Stimulated activated CD4-positive, alpha-beta T cell treated with anti-CD3 and anti-CD28 coated beads, Interleukin-12 subunit alpha, Interleukin-12 subunit beta, amount 100 ng/mL, for 48 hours (primary cell): ENCODE data around the gene BYSL.
"Not testable (repeated sequence)": the region's sequence is repeated elsewhere in the genome, so short reads cannot be mapped to it uniquely, and the experiment has no call there.

Experiments
- DNase-seq, 3 donors: peaks; one replicate each; pipeline ENCODE4 v3.0.0-alpha.2; 2020; ENCODE audit warnings: low read depth in 2 of 3, low spot score in 1 of 3

Gene BYSL

DNA sequence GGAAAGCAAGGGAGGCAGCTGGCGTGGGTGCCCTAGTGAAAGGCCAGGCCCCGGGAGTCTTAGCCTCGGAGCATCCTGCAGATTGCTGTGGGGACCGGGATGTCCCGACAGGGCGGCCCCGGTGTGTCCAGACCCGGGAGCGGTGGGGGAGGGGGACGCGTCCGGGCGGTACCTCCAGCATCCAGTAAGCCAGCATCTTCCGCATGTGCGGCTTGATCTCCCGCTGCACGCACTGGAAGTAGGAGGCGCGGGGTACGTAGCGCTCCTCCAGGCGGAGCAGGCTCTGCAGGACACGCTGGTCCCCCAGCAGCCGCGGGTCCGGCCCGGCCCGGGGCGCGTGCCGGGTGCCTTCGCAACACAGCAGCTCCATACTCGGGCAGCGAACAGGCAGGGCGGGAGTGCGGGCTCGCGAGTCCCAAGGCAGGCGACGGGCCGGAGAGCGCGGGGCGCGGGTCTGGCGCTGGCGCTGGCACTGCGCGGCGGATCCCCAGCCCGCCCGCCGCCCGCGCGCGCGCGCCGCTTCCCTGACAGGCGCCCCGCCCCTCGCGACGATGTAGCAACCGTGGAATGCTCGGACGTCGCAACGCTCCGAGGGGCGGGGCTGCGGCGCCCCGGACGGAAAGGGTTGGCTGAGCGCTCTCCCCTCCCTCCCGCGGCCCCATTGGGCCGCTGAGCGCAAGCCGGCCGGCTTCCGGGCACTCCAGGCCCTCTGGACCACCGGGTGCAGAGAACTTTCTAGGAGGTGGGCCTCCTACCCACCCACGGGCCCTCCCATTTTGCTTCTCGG lies 20.2 kb downstream of the BYSL start, which contains the start of gene CCND3:
Gene CCND3 (minus strand): TSS at position 529 of the 787 bp plus-strand sequence. CDS start 159 bp downstream, at position 370.
- peak; percentile 78 to 93 (median 84) for DNase-seq

DNA sequence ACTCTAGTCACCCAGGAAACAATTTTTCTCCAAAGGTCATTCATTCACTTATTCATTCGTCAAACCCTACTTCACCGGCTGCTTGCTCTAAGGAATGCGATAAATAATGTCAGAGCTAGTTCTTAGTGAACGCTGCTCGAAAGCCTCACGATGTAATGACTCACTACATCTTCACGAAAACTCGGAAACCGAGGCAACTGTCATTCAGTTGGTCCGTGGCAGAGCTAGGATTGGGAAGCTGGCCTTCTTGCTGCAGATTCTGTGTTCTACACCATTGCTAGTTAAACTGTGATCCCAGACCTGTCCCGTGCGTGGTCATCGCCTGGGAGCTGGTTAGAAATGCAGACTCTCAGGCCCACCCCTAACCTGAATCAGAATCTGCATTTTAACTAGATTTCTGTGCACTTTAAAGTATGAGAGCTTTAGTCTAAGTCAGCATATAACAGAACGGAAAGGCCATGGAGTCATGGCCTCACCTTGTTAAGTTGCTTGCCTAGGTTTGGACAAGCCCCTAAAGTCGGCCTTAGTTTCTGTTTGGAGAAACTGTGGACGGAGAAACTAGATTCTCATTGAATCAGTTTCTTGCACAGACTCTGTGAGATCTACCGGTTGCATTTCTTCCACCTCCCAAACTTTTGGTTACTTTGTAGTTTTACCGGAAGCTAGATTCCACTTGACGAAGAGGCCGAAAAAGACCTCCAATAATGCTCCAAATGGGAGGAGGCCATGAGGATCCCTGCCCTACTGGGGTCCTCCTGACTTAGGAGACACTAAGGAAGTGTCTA lies 21.0 kb downstream of the BYSL start:
- no peak for DNase-seq

DNA sequence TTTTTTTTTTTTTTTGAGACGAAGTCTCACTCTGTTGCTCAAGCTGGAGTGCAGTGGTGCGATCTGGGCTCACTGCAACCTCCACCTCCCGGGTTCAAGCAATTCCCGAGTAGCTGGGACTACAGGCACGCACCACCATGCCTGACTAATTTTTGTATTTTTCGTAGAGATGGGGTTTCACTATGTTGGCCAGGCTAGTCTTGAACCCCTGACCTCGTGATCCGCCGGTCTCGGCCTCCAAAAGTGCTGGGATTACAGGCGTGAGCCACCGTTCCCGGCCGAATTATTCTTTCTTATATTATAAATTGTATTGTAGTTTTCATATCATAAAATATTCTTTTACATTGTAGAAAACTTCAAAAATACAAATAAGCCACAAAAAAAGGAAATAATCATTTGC lies 21.6 kb downstream of the BYSL start:
- not testable (repeated sequence) for DNase-seq

DNA sequence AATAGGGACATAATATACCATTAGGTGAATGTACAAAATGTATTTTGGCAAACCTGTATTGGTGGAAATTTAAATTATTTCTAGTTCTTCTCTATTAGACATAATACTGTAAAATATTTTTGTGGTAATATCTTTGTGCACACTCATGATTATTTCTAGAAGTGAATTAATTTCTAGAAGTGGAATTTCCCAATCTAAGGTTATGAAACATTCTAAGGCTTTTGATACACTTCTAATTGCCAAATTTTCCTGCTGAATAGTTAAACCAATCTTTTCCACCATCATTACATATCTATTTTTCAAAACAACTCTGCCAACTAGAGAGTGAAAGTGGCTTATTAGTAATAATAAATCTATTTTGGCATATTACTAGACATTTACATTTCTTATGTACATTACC lies 22.2 kb downstream of the BYSL start:
- no peak for DNase-seq

DNA sequence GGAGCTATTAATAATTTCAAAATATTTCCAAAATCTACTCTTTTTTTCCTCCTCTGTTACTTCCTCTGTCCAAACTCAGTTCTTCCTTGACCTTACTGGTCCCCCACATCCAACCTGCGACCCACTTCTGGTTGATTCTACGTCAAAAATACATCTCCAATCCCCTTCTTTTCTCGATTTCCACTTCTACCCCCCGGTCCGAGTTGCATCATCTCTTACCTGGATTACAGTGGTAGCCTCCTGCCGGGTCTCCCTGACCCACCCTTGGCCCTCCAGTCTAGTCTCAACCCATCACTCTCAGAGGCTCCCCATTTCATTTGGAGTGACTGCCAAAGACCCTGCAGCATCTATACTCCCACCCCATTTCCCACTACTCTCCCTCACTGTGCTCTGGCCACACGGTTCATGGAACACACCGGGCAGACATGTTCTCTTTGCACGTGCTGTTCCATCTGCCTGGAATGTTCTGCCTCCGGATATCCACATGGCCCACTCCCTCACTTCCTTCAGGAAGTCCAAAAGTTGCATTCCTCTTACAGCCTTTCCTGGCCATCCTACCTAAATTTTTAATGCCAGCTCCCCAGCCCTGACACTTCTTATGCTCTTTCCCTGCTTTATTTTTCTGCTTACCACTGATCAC lies 26.4 kb downstream of the BYSL start:
- DNase-seq: no peak

DNA sequence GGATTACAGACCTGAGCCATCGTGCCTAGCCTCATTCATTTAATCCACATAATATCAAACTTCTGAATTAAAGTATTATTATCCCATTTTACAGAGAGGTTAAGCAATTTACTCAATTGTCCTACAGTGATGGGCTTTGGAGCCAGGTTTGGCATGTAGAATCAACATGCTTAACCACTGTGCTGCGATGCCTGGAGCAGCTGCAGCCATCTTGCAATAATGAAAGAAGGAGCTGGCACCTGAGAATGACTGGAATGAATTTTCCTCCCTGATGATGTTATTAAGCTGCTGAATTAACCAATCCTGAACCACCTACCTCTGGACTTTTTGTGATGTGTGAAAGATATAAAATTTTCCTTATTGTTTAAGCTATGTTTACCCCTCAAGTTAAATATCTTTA lies 33.4 kb downstream of the BYSL start:
- no peak for DNase-seq

DNA sequence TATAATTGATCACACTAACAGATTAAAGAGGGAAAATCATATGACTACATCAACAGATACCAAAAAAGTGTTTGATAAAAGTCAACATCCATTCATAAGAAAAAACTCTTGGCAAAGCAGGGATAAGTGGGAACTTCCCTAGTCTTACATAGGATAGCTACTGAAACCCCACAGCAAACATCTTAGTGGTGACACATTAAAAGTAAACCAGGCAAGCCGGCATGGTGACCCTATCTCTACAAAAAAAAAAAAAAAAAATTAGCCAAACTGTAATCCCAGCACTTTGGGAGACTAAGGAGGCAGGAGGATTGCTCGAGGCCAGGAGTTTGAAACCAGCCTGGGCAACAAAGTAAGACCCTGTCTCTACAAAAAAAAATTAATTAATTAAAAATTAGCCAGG lies 34.1 kb downstream of the BYSL start:
- DNase-seq: no peak

DNA sequence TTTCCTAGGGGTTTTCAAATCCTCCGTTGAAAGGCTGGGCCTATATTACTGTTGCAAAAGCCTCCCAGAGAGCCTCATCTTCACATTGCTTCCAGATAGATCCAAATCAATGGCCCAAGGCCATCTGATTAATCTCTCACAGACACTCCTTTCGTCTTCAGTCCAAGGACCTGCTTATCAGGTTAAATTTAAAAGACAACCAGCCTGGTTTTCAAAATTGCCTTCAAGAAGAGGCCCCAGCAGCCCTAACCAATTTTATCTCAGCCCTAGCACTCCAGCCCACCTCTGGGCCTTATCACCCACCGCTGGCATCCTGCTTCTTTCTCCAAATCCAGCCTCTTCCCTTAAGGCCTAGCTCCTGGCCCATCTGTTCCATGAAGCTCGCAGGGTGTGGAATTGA lies 35.8 kb downstream of the BYSL start:
- DNase-seq: no peak

DNA sequence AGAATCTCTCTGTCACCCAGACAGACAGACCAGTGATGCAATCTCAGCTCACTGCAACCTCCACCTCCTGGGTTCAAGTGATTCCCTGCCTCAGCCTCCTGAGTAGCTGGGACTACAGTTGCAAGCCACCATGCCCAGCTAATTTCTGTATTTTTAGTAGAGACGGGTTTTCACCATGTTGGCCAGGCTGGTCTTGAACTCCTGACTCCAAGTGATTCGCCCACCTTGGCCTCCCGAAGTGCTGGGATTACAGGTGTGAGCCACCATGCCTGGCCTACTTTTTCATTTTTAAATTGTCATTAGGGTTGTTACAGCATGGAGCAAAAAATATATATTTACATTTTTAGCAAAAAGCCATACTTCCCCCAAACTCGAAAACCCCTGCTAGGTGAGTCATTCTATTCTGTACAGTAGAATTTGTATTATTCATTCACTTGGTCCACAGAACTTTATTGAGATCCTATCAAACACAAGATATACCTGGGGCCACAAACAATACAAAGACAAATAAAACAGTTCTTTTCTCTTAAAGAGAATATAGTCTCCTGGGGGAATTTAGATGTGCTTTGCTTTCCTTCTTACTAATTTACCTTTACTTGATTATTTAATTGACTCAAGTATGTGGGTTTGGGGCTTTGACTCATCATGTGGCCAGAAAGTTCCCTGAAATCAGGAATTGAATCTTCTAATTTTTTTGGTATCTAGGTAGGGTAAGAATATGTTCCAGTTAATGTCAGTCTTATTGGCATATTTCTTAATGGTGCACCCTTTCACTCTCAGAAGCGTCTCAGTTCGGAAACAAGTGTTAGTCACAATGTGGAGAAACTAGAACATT lies 36.9 kb downstream of the BYSL start:
- no peak for DNase-seq

DNA sequence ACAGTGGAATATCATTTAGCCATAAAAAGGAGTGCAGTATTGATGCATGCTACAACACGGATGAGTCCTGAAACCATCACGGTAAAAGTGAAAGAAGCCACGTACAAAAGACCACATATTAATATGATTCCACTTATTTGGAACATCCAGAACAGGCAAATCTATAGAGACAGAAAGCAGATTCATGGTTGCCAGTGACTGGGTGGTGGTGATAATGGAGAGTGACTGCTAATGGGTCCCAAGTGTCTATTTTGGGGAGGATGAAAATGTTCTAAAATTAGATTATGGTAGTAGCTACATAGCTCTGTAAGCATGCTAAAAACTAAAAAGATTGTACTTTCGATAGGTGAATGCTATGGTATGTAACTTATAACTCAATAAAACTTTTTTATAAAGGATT lies 38.7 kb downstream of the BYSL start:
- no peak for DNase-seq

DNA sequence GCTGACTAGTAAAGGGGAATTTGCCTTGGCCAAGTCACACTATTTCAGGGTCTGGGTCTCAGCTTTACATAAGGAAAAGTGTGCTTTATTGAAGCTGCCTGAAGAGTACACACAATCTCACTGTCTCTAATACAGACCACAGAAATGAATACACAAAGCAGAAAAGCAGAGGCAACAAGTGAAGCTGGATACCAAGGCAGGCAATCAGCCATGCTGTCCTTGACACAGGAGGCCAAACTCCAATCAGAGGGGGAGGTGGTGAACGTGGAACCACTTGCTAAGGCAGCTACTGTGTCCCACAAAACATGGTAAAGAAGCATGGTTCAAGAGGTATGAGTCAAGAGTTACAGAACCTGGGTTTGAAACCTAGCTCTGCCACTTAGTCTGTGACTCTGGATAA lies 42.1 kb downstream of the BYSL start:
- DNase-seq: no peak

DNA sequence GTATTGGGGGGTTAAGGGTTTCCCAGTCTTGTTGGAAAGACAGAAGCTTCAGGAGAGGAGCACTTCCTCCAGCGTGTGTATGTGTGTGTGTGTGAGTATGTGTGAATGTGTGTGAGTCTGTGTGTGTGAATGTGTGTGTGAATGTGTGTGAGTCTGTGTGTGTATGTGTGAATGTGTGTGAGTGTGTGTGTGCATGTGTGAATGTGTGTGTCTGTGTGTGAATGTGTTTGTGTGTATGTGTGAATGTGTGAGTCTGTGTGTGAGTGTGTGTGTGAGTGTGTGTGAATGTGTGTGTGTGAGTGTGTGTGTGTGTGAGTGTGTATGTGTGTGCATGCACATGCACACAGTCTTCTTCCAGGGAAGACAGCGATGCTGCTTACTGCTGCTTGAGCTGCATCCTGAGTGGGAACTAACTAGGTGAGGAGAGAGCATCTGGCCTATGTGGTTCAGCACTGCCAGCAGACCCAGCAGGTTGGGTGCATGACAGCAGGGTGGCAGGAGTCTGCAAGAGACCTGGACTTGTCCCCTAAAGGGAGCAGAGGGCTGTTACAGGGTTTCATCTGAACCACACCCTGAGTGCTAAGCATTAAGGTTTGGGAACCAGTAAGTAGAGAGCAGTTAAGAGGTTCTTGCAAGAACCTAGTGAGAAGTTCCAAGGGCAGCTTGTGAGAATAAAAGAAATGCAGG lies 43.0 kb downstream of the BYSL start:
- DNase-seq: no peak

DNA sequence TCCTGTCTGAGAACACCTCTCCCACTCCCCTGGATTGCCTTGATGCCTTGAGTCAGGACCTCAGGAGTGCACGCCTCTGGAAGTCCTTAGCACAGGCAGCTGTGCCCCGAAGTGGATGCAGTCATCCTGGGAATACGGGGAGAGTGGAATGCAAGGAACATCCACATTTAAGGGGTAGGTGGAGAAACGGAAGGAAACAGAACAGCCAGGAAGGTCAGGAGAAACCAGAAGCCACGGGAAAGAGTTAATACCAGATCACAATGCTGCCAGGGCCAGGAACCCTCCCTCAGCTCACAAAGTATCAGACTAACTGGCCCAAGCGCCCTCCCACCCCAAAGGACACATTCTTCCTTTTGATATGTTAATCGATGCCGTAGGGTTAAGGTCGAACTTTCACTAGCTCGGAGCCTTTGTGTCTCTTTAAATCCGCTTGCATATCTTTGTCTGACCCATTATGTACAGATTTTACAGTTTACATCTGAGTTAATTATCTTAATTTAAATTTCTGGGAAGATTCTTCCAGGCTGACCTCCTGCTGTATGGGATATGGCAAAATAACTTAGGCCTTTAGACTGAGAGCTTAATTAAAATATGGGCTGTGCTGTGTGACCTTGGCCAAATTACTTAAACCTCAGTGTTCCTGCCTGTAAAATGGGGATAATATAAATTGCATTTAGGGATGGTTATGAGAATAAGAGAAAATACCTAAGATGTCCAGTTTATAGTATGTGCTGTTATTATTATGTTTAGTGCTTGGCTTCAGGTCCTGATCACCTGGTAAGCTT lies 44.3 kb downstream of the BYSL start:
- DNase-seq: no peak

DNA sequence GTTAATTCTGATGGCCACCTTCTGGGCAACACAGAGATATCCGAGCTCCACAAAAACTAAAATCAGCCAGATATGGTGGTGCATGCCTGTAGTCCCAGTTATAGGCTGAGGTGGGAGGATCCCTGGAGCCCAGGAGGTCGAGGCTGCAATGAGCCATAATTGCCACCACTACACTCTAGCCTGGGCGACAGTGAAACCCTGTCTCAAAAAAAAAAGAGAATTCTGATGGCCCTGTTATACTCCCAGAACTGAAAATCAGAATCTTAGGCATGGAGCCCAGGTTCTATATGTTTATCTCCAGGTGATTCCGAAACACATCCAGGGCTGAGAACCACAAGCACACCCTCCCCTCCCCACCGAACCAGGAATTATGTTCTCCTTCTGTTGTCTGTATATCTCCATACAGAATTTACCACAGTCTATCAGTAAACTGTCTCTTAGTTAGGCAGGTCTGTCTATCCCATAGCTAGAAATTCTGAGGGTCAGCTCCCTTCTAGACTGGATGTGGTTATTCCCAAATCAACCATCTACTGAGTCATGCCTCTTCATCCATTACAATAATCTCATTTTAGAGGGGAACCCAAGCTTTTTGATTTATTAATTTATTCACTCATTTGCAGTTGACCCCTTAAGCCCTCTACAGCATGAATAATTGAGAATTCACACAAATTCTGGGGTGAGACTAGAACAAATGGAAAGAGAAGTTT lies 45.1 kb downstream of the BYSL start:
- DNase-seq: no peak

DNA sequence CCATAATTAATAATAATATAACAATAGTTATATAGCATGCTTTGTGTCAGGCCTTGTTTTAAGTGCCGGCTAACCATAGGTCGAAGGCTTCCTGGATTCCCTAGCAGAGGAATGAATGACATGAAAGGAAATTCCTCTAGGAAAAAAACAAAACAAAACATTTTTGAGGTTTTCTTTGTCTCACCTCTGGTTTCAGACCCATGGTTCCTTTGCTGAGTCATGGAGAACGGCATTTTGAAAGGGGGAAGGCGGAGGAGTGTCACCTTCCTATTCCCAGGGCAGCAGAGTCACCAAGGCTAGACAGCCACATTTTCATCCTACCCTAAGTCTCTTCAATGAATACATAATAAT lies 45.6 kb downstream of the BYSL start:
- no peak for DNase-seq

DNA sequence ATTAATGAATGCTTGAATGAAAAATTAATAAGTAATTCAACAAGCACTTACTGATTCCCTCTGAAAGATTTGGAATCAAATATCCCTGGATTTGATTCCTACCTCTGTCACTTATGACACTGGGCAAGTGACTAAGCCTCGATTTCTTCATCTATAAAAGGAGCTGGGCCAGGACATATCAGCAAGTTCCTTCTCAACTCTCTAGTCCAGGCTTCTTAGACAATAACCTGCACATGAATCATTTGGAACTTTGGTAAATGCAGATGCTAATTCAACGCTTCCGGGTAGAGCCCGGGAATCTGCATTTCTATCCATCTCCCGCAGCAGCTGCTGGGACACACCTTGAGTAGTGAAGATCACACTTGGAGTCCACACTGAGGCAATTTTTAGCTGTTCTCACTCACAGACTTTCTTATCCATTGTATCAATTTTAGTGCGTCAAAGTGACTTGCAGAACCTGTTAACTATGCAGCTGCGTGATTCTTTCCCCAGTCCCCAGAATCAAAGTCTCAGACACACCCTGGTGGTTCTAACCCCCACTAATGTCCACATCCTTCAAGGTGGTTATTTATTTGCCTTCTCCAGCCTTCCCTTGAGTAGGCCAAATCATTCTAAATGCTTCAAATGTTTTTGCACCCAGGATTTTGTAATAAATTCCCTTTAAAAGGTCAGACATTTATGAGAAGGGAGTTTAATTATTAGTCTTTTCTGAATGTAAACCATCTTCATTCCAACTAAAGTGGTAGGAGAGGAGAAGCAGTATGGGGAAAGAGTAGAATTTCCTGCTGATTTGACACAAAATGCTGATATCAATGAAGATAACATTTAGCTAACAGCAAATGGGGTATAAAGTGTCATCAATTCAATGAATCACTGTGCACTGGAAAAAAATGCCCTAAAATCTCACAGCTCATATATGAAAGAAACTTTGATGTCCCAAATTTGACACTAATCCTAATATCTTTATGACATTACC lies 46.3 kb downstream of the BYSL start:
- no peak for DNase-seq

DNA sequence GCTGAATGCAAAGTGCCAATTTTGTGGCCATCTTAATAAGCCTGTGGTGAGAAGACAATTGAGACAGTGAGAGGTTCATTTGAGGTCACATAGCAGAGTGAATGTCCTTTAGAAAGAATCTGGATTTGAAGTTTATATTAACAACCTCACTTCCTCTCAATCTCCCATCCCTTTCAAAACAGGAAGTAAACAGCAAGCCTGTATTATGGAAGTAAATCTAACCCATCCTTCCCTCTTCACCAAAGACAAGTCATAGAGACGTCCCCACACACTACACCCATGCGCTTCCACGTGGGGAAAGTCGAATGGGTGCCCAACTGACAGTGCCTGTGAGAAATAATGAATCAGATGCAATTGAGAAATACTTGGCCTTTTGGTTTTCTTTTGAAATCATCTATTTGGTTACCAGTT lies 49.1 kb downstream of the BYSL start:
- DNase-seq: peak; percentile 53 to 64 (median 61)

DNA sequence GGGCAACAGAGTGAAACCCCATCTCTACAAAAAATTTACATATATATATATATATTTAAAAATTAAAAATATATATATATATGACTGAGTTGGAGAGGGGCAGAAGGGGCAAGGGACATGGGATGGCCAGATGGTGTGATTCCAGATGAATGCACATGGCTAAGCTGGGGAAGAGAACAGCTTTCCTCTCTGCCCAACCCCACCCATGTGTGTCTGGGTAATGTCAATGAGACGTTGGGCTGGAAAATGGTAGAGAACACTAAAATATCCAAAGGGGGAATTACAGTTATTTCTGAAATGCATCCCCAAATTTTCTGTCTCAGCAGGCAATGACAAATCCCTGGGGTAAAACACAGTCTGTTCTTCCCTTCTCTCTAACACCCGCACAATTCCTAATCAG lies 51.5 kb downstream of the BYSL start:
- DNase-seq: no peak
